HS-5 (cell line): ENCODE measurements around the gene EXTL1.
"Not testable (repeated sequence)": the region's sequence is repeated elsewhere in the genome, so short reads cannot be mapped to it uniquely, and the experiment has no call there.

Experiments used
- DNase-seq: peaks from one replicate; pipeline ENCODE4 v3.0.0-alpha.2; 2012; ENCODE audit warnings: low read depth

Gene EXTL1

GRCh38 chr1:26021647-26022403 lies at the start of gene EXTL1:
EXTL1 (plus strand) TSS chr1:26021775; CDS start chr1:26022647, 872 bp downstream.
- no peak for DNase-seq

- DNase-seq = no peak
These were observed 49.8 kb upstream of the EXTL1 start for GRCh38 chr1:25971811-25972180.

GRCh38 chr1:25973610-25974321 lies 47.8 kb upstream of the EXTL1 start:
- DNase-seq = no peak

- no peak for DNase-seq
These were observed 43.8 kb upstream of the EXTL1 start for GRCh38 chr1:25977801-25978200.

DNA sequence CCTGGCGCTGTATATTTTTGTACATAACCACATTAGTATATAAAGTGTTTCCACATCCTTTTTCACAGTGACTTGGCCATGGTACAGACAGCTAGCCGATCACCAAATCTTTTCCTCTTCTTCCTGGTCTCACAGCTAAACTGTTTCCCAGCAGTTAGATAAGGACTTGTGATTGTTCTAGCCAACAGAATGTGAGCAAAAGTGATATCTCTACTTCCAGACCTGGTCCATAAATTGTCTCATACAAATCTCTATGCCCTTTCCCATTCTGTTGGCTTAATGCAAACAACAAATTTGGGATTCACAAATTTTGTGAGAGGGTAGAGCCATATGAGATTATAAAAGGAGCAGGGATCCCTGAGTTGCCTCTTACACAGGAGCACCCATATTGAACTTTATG lies 43.2 kb upstream of the EXTL1 start:
- no peak for DNase-seq

- DNase-seq = no peak
These were observed 42.4 kb upstream of the EXTL1 start for GRCh38 chr1:25979210-25979609.

- DNase-seq = no peak
These were observed 36.4 kb upstream of the EXTL1 start for GRCh38 chr1:25985171-25985570.

DNA sequence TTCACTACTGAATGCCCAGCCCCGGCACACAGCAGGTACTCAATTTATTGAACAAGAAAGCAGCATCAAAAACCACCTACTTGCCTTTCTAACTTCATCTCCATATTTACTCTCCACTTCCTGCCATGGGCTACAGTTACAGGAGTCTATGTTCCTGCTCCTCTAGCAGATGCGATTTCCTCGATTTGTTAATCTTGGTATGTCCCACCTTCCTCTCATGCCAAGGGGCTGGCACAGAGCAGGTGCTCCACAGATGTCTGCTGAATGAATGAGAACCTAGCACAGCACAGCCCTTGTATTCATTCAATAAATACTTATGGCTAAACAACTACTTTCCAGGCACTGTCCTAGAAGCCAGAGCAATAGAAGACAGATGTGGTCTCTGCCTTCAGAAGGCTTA lies 35.9 kb upstream of the EXTL1 start:
- DNase-seq = no peak

DNA sequence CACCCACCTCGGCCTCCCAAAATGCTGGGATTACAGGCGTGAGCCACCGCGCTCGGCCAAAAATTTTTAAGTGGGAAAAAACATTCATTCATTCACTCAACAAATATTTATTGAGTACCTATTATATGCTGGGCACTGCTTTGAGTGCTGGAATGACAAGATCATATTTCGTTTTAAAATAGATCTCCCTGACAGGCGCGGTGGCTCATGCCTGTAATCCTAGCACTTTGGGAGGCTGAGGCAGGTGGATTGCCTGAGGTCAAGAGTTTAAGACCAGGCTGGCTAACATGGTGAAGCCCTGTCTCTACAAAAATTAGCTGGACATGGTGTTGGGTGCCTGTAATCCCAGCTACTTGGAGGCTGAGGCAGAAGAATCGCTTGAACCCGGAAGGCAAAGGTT lies 34.8 kb upstream of the EXTL1 start:
- DNase-seq = not testable (repeated sequence)

GRCh38 chr1:25987951-25988350 lies 33.6 kb upstream of the EXTL1 start:
- no peak for DNase-seq

DNA sequence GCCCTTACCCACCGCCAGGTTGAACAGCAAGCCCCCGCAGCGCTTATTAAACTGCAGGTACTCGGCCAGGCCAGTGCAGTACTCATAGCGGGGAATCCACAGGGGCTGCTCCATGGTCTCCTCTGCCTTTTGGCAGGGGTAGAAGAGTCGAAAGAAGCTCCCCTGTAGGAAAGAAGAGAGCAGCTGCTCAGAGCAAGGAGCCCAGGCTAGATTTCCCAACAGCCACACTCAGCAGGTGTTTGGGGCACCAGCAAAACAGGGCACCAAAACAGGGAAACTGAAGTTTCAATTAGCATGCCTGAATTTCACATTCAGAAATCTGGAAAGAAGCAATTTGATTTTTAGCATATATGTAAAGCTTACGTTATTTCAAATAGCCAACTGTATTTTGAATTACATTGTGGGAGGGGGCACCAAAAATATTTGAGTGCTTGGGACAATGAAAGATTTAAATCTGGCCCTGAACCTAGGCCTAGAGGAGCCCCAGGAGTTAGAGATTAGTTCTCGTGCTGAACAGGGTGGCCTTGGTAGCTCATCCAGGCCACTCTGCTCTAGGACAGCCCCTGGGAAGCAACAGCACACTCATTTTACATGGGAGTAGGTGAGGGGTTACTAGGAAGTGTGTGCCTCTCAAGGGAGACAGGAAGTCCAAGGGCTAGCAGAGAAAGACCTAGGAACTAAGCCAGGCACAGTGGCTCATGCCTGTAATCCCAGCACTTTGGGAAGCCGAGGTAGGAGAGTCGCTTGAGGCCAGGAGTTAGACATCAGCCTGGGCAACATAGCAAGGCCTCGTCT lies 31.9 kb upstream of the EXTL1 start:
- DNase-seq = no peak

DNA sequence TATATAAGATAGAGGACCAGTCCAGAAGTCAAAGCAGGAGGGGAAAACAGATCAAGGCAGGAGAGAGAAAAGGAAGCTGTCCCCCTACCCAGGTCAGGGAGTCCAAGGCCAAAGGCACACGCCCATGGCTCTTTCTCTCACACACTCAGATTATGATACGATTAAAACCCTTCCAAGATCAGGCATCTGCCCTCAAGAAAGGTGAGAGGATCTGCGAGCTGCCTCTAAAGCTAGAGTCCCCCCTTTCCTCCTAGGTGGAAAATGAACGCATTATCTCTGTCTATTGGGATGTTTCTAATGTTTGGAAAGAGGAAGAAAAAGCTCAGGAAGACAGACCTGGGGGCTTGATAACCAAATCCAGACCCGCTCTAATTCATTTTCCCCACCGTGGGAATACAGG lies 31.3 kb upstream of the EXTL1 start:
- no peak for DNase-seq

GRCh38 chr1:25990702-25991395 lies 30.7 kb upstream of the EXTL1 start:
- no peak for DNase-seq

DNA sequence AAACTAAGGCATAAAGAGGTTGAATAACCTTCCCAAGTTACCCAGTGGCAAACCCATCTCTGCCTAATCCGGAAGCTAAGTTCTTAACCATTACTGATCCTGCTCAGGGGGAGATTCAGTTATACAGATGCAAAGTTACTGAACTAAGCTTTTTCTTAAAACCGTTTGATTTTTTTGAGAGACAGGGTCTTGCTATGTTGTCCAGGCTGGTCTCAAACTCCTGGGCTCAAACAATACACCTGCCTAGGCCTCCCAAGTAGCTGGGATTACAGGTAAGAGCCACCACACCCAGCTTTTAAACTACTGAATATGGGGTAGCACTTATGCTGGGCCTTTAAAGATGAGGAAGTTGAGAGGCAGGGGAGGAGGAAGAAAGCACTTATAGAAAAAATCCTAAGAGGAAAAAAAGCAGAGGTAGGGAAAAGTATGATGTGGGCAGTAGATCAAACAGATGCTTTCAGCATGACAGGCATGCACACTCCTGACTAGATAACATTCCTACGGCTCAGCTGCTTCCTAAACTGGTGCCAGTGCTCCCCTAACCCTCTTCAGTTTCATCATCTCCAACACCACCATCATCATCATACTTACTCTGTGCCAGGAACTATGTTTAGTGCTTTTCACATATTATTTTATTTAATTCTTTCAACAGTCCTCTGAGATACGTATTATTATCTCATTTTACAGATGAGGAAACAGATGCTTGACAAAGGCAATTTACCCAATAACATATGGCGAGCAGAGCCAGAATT lies 29.5 kb upstream of the EXTL1 start:
- peak; percentile 44 for DNase-seq

- DNase-seq = no peak
These were observed 28.8 kb upstream of the EXTL1 start for GRCh38 chr1:25992689-25993171.

DNA sequence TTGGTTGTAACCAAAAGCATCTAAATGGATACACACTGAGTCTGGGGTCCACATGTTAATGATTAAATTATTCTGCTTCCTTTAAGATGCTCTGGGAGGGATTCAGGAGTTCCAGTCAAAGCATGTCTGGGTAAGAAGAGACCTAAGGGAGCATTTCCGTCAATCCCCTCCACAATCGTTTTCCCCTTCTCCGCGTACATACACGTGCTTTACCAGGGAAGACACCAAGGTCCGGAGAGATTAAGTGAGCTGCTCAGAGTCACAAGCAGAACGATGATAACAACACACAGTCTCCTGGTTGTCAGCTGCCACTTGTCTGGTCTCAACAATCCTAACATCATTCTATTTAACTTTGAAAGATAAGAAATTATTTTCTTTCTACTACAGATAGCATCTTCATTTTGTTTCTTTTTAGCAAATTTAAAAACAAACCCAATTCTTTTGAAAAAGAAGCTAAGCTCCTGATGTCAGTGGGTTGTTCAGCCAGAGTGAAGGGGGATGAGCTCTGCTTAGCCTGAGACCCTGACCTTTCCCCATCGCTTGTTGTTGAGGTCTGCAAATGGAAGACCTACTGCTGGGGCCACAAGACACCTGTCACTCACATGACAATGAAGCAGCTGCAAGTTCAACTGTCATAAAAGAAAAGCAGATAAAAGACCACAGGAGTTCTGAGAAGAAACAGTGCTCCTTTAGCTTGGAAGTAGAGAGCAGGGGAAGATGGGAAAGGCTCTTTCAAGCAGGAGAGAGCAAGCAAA lies 28.2 kb upstream of the EXTL1 start:
- no peak for DNase-seq

- DNase-seq = no peak
These were observed 27.0 kb upstream of the EXTL1 start for GRCh38 chr1:25994402-25995150.

GRCh38 chr1:25996966-25997827 lies 24.4 kb upstream of the EXTL1 start:
- DNase-seq = peak; percentile 56
